Hematopoietic multipotent progenitor cell treated with erythropoietin and hydrocortisone succinate and interleukin-3 and kit ligand, for 17 days (in vitro differentiated cells): Measurements from ENCODE around the gene LAMB1.

ENCODE experiments used
- DNase-seq: peaks from one replicate; pipeline ENCODE4 v3.0.0-alpha.2; 2015; ENCODE audit warnings: low spot score

LAMB1 gene

GRCh38 chr7:107998660-107999480, 4.1 kb downstream of the LAMB1 start:
- DNase-seq = no peak

- no peak for DNase-seq
These were observed 4.8 kb downstream of the LAMB1 start for GRCh38 chr7:107998150-107998549.

GRCh38 chr7:107996072-107996882, 6.7 kb downstream of the LAMB1 start:
- no peak for DNase-seq

- no peak for DNase-seq
These were observed 7.5 kb downstream of the LAMB1 start for GRCh38 chr7:107995184-107996071.

- DNase-seq = no peak
These were observed 8.4 kb downstream of the LAMB1 start for GRCh38 chr7:107994421-107995030.

GRCh38 chr7:107993891-107994291, 9.1 kb downstream of the LAMB1 start:
- DNase-seq = no peak

- DNase-seq = no peak
These were observed 13.2 kb downstream of the LAMB1 start for GRCh38 chr7:107989618-107990373.

- DNase-seq = no peak
These were observed 20.0 kb downstream of the LAMB1 start for GRCh38 chr7:107982918-107983389.

- no peak for DNase-seq
These were observed 20.7 kb downstream of the LAMB1 start for GRCh38 chr7:107982042-107982840.

GRCh38 chr7:107981466-107981865, 21.5 kb downstream of the LAMB1 start:
- no peak for DNase-seq

GRCh38 chr7:107980671-107981190, 22.2 kb downstream of the LAMB1 start:
- no peak for DNase-seq

- DNase-seq = no peak
These were observed 22.8 kb downstream of the LAMB1 start for GRCh38 chr7:107980171-107980570.

GRCh38 chr7:107978815-107979408, 24.0 kb downstream of the LAMB1 start:
- no peak for DNase-seq

GRCh38 chr7:107977048-107977447, 25.9 kb downstream of the LAMB1 start:
- DNase-seq = no peak

GRCh38 chr7:107976620-107977019, 26.3 kb downstream of the LAMB1 start:
- no peak for DNase-seq

- no peak for DNase-seq
These were observed 27.5 kb downstream of the LAMB1 start for GRCh38 chr7:107975394-107976013.

- DNase-seq = no peak
These were observed 29.1 kb downstream of the LAMB1 start for GRCh38 chr7:107973861-107974260.

GRCh38 chr7:107972941-107973376, 30.0 kb downstream of the LAMB1 start:
- DNase-seq = no peak

- DNase-seq = no peak
These were observed 30.9 kb downstream of the LAMB1 start for GRCh38 chr7:107972075-107972482.
